Measurements from ENCODE around the gene NUP50.

The NUP50 gene

GRCh38 chr22:45233386-45233785 lies 69.7 kb downstream of the NUP50 start:
- TF ChIP-seq TAF1 (IDR thresholded peaks at IDR 0.05; ENCODE audit: borderline replicate concordance, insufficient read depth, low read length), result no peak
- TF ChIP-seq SIN3A (IDR thresholded peaks at IDR 0.05; ENCODE audit: borderline replicate concordance, insufficient read depth, low read length), result no peak
- no peak for TF ChIP-seq FOXP2 (optimal IDR thresholded peaks at IDR 0.05; ENCODE audit: borderline replicate concordance, extremely low read depth, extremely low read length, insufficient read depth)
- no peak for TF ChIP-seq POLR2AphosphoS5 (IDR thresholded peaks at IDR 0.05; ENCODE audit: low read depth, low read length)
- TF ChIP-seq, protein P1, sequence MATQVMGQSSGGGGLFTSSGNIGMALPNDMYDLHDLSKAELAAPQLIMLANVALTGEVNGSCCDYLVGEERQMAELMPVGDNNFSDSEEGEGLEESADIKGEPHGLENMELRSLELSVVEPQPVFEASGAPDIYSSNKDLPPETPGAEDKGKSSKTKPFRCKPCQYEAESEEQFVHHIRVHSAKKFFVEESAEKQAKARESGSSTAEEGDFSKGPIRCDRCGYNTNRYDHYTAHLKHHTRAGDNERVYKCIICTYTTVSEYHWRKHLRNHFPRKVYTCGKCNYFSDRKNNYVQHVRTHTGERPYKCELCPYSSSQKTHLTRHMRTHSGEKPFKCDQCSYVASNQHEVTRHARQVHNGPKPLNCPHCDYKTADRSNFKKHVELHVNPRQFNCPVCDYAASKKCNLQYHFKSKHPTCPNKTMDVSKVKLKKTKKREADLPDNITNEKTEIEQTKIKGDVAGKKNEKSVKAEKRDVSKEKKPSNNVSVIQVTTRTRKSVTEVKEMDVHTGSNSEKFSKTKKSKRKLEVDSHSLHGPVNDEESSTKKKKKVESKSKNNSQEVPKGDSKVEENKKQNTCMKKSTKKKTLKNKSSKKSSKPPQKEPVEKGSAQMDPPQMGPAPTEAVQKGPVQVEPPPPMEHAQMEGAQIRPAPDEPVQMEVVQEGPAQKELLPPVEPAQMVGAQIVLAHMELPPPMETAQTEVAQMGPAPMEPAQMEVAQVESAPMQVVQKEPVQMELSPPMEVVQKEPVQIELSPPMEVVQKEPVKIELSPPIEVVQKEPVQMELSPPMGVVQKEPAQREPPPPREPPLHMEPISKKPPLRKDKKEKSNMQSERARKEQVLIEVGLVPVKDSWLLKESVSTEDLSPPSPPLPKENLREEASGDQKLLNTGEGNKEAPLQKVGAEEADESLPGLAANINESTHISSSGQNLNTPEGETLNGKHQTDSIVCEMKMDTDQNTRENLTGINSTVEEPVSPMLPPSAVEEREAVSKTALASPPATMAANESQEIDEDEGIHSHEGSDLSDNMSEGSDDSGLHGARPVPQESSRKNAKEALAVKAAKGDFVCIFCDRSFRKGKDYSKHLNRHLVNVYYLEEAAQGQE (IDR thresholded peaks at IDR 0.05; ENCODE audit: insufficient read depth in 1 of 2, low read depth in 2 of 2, low read length in 2 of 2), result no peak

GRCh38 chr22:45233827-45234226 lies 70.1 kb downstream of the NUP50 start:
- TF ChIP-seq, protein P1 (IDR thresholded peaks at IDR 0.05; ENCODE audit: insufficient read depth in 1 of 2, low read depth in 2 of 2, low read length in 2 of 2), result no peak
- TF ChIP-seq FOXP2 (optimal IDR thresholded peaks at IDR 0.05; ENCODE audit: borderline replicate concordance, extremely low read depth, extremely low read length, insufficient read depth) (no peak), SIN3A (IDR thresholded peaks at IDR 0.05; ENCODE audit: borderline replicate concordance, insufficient read depth, low read length) (no peak), POLR2AphosphoS5 (IDR thresholded peaks at IDR 0.05; ENCODE audit: low read depth, low read length) (no peak), TAF1 (IDR thresholded peaks at IDR 0.05; ENCODE audit: borderline replicate concordance, insufficient read depth, low read length) (no peak)

GRCh38 chr22:45235101-45235777 lies 71.5 kb downstream of the NUP50 start:
- TF ChIP-seq TAF1 (IDR thresholded peaks at IDR 0.05; ENCODE audit: borderline replicate concordance, insufficient read depth, low read length) (no peak), SIN3A (IDR thresholded peaks at IDR 0.05; ENCODE audit: borderline replicate concordance, insufficient read depth, low read length) (no peak), POLR2AphosphoS5 (IDR thresholded peaks at IDR 0.05; ENCODE audit: low read depth, low read length) (no peak), FOXP2 (optimal IDR thresholded peaks at IDR 0.05; ENCODE audit: borderline replicate concordance, extremely low read depth, extremely low read length, insufficient read depth) (no peak)
- TF ChIP-seq, protein P1 (IDR thresholded peaks at IDR 0.05; ENCODE audit: insufficient read depth in 1 of 2, low read depth in 2 of 2, low read length in 2 of 2), result no peak

GRCh38 chr22:45235851-45236342 lies 72.2 kb downstream of the NUP50 start:
- TF ChIP-seq, protein P1 (IDR thresholded peaks at IDR 0.05; ENCODE audit: insufficient read depth in 1 of 2, low read depth in 2 of 2, low read length in 2 of 2), result no peak
- no peak for TF ChIP-seq TAF1 (IDR thresholded peaks at IDR 0.05; ENCODE audit: borderline replicate concordance, insufficient read depth, low read length)
- no peak for TF ChIP-seq SIN3A (IDR thresholded peaks at IDR 0.05; ENCODE audit: borderline replicate concordance, insufficient read depth, low read length)
- TF ChIP-seq FOXP2 (optimal IDR thresholded peaks at IDR 0.05; ENCODE audit: borderline replicate concordance, extremely low read depth, extremely low read length, insufficient read depth), result no peak
- no peak for TF ChIP-seq POLR2AphosphoS5 (IDR thresholded peaks at IDR 0.05; ENCODE audit: low read depth, low read length)
